VCaP (cell line): ENCODE results near the gene CCDC27.
A peak's percentile ranks its signal among the peaks of the same experiment; 100 is the strongest.

ENCODE experiments used
- H3K27ac ChIP-seq: fragments of 450-650 bp; 2 replicates; pipeline ENCODE4 v1.5.1; 2017
- CTCF ChIP-seq: fragments of 450-650 bp; conservative IDR thresholded peaks from 2 replicates; pipeline ENCODE4 v1.5.1; 2017; ENCODE audit warnings: mild to moderate bottlenecking, moderate library complexity

Gene CCDC27

DNA sequence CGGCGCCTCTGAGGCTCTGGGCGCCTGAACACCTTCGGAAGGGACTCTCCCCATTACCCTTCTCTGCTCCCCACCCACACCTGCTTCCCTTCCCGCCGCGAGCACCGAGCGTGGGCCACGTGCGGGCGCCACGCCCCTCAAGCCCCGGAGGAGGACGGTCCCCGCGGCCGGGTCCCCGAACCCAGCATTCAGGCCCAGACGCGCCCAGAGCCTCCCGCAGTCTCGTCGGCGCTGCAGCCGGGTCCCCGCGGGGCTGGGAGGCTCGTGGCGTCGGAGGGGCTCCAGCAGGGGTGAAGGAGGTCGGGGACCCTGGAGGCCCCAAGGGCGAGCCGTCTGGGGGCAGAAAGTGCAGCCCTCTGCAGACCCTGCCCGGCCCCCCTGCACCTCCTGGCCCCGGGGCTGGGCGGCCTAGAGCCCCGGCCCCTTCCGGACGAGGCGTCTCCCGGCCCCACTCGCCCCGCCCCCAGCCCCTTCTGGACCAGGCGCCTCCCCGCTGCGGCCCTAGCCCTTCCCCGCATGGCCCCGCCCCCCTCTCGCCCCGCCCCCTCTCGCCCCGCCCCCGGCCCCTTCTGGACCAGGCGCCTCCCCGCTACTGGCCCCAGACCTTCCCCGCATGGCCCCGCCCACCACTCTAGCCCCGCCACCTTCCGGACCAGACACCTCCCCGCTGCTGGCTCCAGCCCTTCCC, 19.9 kb downstream of the CCDC27 start:
- no peak for TF ChIP-seq CTCF
- peak overlapping the region; percentile 80 for H3K27ac ChIP-seq

DNA sequence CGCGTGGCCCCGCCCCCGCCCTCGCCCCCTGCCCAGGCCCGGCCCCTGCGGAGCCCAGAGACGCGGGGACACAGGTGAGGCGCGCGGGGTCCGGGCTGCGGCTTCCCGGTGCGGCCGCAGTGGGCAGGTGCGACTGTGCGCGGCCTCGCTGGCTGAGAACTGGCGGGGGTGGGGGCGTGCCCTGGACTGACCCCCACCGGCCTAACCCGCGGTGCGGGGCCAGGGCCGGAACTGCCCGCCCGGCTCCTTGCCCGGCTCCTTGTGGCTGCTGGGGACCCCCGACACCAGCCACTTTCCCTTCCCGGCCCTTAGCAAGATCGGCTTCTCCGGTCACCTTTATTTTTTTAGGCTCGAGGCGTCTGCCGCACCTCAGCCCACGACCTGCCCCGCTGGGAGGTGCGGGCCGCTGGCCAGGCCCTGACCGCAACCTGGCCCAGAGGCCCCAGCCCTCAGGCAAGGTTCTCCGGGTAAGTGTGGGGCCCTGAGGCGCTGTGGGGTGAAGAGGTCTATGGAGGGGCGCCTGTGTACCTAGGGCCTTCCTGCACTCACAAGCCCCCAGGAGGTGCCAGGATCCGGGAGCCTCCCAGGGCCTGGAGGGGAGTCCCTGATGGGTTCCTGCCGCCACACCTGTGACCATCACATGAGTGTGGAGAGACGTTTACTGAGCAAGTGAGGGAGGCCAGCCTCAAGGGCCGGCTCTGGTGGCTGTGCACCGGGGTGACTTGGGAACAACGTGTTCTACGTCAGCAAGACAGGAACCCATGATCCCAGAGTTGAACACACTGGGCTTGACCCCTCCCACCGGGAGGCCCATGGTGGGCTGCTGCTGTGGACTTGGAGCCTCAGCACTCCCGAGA, 20.7 kb downstream of the CCDC27 start, which contains the start of gene SMIM1:
Gene SMIM1, plus strand, starts transcription at position 35 of the 857 bp plus-strand sequence. CDS start 2,625 bp downstream, outside the sequence.
- peak within 1 kb of the TSS; percentile 80 for H3K27ac ChIP-seq
- TF ChIP-seq CTCF: no peak

DNA sequence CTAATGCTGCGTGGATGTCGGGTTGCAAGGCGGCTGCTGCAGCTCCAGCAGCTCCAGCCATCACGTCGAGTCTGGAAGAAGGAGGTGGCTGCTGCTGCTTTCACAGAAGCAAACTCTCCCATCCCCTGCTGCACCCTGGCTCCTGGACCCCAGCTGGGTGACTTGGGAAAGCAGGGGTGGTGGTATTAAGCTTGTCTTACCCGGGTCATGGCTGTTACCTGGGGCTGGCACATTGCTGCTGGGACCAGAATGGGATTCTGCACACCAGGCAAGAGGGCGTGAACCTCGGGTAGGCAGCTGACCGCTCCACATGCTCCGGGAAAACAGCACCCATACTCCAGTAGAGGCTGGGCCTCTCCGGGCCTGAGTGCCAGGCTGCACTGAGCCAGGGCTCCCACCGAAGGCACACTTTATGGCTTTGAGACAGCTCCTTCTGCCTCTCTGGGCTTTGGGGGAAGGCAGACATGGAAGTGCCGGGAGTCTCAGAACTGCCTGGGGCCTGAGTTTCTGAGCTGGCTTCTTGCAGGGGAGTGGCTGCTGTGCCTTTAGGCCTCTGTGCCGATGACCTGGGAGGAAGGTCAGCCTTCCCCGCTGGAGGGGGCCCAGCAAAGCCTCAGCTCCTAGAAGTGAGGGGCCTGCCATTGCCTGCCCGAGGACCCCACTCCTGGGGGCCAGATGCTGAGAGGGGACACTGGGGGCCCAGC, 21.5 kb downstream of the CCDC27 start:
- no peak for TF ChIP-seq CTCF
- H3K27ac ChIP-seq: peak overlapping the region; percentile 80

DNA sequence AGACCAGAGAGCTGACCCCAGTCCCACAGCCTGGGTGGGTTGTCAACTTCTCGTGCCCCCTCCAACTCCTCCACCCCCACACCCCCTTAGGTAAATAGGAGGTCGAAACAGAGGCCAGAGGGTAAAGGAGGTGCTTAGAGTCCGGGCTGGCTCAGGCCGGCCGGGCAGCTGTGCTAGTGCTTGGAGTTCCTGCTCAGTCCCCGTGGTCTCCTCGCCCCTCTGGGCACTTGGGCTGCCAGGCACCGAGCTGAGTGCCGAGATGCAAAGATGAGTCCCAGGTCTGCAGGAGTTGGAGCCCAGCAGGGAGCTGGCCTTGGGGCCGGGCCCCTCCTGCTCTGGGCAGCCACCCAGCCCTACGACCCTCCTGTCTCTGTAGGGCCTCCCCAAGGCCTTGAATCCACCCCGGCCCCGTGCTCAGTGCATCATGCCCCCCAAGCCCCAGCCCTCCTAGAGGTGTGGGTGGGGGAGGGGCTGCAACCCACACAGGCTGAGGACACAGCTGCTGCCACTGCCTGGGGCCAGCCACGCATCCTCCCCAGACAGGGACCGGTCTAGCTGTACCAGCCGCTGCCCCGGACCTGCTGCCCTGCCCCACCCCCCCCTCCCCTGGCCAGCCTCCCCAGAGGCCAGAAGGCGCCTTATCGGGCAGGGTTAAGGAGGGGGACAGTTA, 22.2 kb downstream of the CCDC27 start:
- H3K27ac ChIP-seq: peak overlapping the region; percentile 80
- TF ChIP-seq CTCF: no peak

DNA sequence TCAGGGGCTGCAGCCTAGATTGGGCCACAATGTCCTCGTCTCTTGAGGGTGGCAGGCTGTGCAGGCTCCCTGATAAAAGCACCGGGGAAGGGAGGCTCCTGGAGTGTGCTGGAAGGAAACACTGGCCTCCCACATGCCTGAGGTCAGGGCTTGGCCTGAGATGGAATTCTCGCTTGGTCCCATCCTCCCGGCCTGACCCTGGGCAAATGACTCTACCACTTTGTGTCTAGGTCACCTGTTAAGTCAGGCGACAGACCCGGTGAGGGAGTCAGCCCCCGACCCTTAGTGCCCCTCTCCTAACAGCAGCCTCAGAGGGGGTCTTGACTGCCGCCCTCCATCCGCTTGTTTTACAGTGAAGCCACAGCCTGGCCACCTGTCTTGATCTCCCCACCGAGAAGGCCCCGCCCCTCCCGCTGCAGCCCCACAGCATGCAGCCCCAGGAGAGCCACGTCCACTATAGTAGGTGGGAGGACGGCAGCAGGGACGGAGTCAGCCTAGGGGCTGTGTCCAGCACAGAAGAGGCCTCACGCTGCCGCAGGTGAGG, 22.8 kb downstream of the CCDC27 start:
- TF ChIP-seq CTCF: no peak
- H3K27ac ChIP-seq: peak overlapping the region; percentile 44; the same call in 1 of the 2 replicates

- peak overlapping the region; percentile 44; the same call in 1 of the 2 replicates for H3K27ac ChIP-seq
- peak; percentile 68 for TF ChIP-seq CTCF
Measured at GRCh38 chr1:3775490-3776230, 23.4 kb downstream of the CCDC27 start.
